Stimulated activated CD4-positive, alpha-beta T cell treated with anti-CD3 and anti-CD28 coated beads, Interleukin-12 subunit alpha, Interleukin-12 subunit beta, amount 100 ng/mL, for 48 hours (primary cell): ENCODE measurements around the gene MCM9.
A peak's percentile ranks its signal among the peaks of the same experiment; 100 is the strongest.

ENCODE experiments used
- DNase-seq, 3 donors: peaks; one replicate each; pipeline ENCODE4 v3.0.0-alpha.2; 2020; ENCODE audit warnings: low read depth in 2 of 3, low spot score in 1 of 3

Gene MCM9

GRCh38 chr6:118894425-118895260, 40.3 kb downstream of the MCM9 start:
- DNase-seq: peak; percentile 40 to 43 (median 41)

- peak; percentile 91 to 94 (median 92) for DNase-seq
Observed at GRCh38 chr6:118893807-118894424, 41.0 kb downstream of the MCM9 start, which contains the start of gene ASF1A. Gene ASF1A (plus strand): TSS chr6:118894152. CDS start chr6:118894414, 262 bp downstream.

GRCh38 chr6:118893064-118893806, 41.7 kb downstream of the MCM9 start:
- peak; percentile 11 to 41 (median 24) for DNase-seq

GRCh38 chr6:118892355-118892991, 42.5 kb downstream of the MCM9 start:
- no peak for DNase-seq

- DNase-seq: no peak
Observed at GRCh38 chr6:118890997-118891790, 43.8 kb downstream of the MCM9 start.

- DNase-seq: no peak
Observed at GRCh38 chr6:118889163-118889562, 45.8 kb downstream of the MCM9 start.

GRCh38 chr6:118886641-118887040, 48.3 kb downstream of the MCM9 start:
- DNase-seq: no peak

- DNase-seq: no peak
Observed at GRCh38 chr6:118882314-118882905, 52.5 kb downstream of the MCM9 start.

- no peak for DNase-seq
Observed at GRCh38 chr6:118881440-118882313, 53.3 kb downstream of the MCM9 start.

GRCh38 chr6:118877806-118878205, 57.2 kb downstream of the MCM9 start:
- no peak for DNase-seq

- no peak for DNase-seq
Observed at GRCh38 chr6:118876814-118877213, 58.1 kb downstream of the MCM9 start.

GRCh38 chr6:118876198-118876597, 58.8 kb downstream of the MCM9 start:
- DNase-seq: no peak

- no peak for DNase-seq
Observed at GRCh38 chr6:118875672-118876071, 59.3 kb downstream of the MCM9 start.

- DNase-seq: no peak
Observed at GRCh38 chr6:118873239-118873638, 61.7 kb downstream of the MCM9 start.

- no peak for DNase-seq
Observed at GRCh38 chr6:118872726-118873125, 62.2 kb downstream of the MCM9 start.

- no peak for DNase-seq
Observed at GRCh38 chr6:118872318-118872717, 62.6 kb downstream of the MCM9 start.

GRCh38 chr6:118871331-118871730, 63.6 kb downstream of the MCM9 start:
- no peak for DNase-seq

- DNase-seq: no peak
Observed at GRCh38 chr6:118869894-118870589, 64.9 kb downstream of the MCM9 start.

- no peak for DNase-seq
Observed at GRCh38 chr6:118869350-118869749, 65.6 kb downstream of the MCM9 start.
